Activated naive CD4-positive, alpha-beta T cell treated with anti-CD3 and anti-CD28 coated beads, Interleukin-2, amount 50 U/mL, for 72 hours (primary cell): ENCODE results near the gene POLD3. TPM values are rescaled to one million over a fixed set of nuclear protein-coding genes. Genes with fewer than 3 reads are reported as not detected.

Experiments
- ATAC-seq, 2 donors: fragments of 150-1000 bp; cut with Tn5 transposase; 2 replicates each; pipeline ENCODE4 v1.10.0; 2021; ENCODE audit warnings: mild to moderate bottlenecking in 2 of 2, moderate library complexity in 2 of 2
- DNase-seq, 2 donors: peaks; one replicate each; pipeline ENCODE4 v3.0.0; 2021 to 2022; ENCODE audit warnings: low spot score in 2 of 2
- H3K27ac Mint-ChIP-seq, 2 donors: one replicate each; pipeline ENCODE4 v1.8.0; 2022; ENCODE audit warnings: mild to moderate bottlenecking in 2 of 2, mixed read lengths in 2 of 2
- H3K36me3 Mint-ChIP-seq, 2 donors: one replicate each; pipeline ENCODE4 v1.8.0; 2022; ENCODE audit warnings: mixed read lengths in 2 of 2
- H3K9me3 Mint-ChIP-seq, 2 donors: one replicate each; pipeline ENCODE4 v1.8.0; 2022; ENCODE audit warnings: mixed read lengths in 2 of 2
- total RNA-seq, 2 donors: library from RNA; stranded (reverse); gene quantifications; one replicate each; pipeline ENCODE4 v1.2.3, GENCODE V29; 2022

POLD3 gene
- total RNA-seq, 2 donors from 2014 or later: 65.9 to 79.3 TPM

DNA sequence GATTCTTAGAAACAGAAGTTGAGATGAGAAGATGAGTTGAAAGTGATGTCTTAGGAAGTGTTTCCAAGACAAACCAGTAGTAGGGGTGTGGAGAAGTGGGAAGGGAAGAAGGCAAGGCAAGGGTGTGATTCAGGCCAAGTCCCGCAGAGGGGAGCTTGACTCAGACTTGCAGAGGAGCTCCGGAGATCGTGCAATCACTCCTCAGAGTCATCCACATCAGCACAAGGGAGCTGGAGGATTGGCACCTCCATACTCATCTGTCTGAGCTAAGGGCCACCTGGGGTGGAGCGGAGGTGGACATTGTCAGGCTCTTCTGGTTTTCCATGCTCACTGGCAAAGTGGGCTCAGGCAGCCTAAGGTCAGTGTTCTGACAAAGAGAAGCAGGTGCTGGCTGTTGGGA lies 94.4 kb downstream of the POLD3 start:
- DNase-seq: no peak
- H3K27ac Mint-ChIP-seq: no peak overlapping the region
- no peaks in the 10 kb centered on the region for H3K9me3 Mint-ChIP-seq
- ATAC-seq: no peak
- no peaks in the 10 kb centered on the region for H3K36me3 Mint-ChIP-seq

DNA sequence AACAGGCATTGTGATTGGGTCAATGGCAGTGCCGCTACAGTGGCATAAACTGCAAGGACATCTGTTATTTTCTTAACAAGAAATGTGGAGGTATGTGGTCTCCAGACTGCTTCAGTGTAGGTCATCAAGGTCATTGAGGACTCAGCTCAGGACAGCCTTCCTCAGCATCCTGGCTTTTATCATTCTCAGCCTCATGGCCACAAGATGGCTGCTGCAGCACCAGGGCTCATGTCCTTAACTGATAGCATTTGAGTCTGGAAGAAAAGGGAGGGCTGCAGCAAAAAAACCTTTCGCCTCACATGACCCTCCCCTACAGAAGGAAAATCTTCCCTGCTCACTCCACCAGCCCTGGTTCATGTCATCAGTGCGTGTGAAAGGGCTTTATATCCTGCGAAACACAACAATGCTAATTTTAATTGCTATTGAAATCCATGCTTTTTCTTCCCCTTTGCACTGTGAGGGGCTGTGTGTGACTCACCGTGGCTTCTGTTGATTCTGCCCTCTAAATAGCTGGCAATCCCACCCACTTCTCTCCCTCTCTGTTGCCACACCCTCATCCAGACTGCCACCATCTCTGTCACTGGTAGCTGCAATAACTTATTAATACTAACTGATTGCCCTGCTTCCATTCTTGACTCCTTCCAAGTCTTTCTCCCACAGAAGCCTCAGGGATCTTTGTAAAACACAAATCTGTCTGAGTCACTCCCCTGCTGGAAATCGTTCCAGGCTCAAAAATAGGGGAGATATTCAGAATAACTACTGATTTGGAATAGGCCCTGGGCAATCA lies 95.0 kb downstream of the POLD3 start:
- no peaks in the 10 kb centered on the region for H3K36me3 Mint-ChIP-seq
- ATAC-seq (no peak), DNase-seq (no peak)
- H3K9me3 Mint-ChIP-seq: no peaks in the 10 kb centered on the region
- no peak overlapping the region for H3K27ac Mint-ChIP-seq

DNA sequence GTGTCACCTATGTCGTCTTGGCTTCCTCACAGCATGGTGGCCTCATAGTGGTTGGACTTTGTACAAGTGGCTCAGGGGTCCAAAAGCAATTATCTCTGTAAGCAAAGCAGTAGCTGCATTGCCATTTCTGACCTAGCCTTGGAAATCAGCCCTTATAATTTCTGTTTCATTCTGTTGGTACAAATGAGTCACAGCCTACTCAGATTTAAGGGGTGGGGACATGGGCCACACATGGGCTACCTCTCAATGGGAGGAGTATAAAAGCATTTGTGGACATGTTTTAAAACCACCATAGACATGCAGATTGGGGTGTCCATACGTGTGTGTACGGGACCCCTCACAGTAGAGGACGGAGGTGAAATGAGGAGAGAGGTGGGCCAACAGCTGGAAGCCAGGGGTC lies 97.3 kb downstream of the POLD3 start:
- no peaks in the 10 kb centered on the region for H3K9me3 Mint-ChIP-seq
- no peak overlapping the region for H3K27ac Mint-ChIP-seq
- no peaks in the 10 kb centered on the region for H3K36me3 Mint-ChIP-seq
- ATAC-seq (peak in 1 of 2 donors; percentile 30), DNase-seq (no peak)

DNA sequence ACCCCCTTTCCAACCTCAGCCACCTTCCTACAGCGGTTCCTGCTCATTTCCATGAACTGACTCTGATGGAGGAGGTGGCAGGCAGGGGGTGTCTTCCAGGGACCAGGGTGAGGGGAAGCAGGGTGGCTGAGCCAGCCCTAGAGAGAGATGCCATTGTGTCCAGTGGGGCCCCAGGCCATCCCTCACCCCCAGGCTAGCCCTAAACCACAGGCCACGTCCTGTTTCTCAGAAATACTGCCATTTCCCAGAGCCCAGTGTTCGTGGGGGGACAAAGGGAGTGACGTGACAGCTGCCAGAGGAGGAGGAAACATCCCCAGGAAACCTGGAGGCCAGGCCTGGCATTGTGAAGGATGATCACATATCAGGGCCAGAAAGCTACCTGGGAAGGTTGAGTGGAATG lies 99.4 kb downstream of the POLD3 start:
- no peaks in the 10 kb centered on the region for H3K9me3 Mint-ChIP-seq
- DNase-seq: no peak
- no peak overlapping the region for H3K27ac Mint-ChIP-seq
- no peaks in the 10 kb centered on the region for H3K36me3 Mint-ChIP-seq
- no peak for ATAC-seq

Other genes starting within 250 kb of the POLD3 start
- gene PGM2L1, start 194.1 kb upstream of the POLD3 start, total RNA-seq: 10 to 100 TPM; 10.8 to 20.8 TPM
- gene KCNE3, start 125.0 kb upstream of the POLD3 start, total RNA-seq: not detected
- gene LIPT2, start 98.9 kb upstream of the POLD3 start, total RNA-seq: 1 to 10 TPM; 2.6 to 4.7 TPM
- gene CHRDL2, start 138.8 kb downstream of the POLD3 start, total RNA-seq: not detected
- 10 to 100 TPM; 14.2 to 15.5 TPM for gene RNF169, start 156.3 kb downstream of the POLD3 start, total RNA-seq